ENCODE data around the gene TIGD3. TPM values are rescaled to one million over a fixed set of nuclear protein-coding genes. Genes with fewer than 3 reads are reported as not detected.
A peak's percentile ranks its signal among the peaks of the same experiment; 100 is the strongest.

The TIGD3 gene
- total and polyA plus RNA-seq, 4 donors = 0.08 to 0.33 (median 0.17) TPM; not detected in 1

- no peak overlapping the region for H3K9ac ChIP-seq (ENCODE audit: low read depth in 1 of 2, low read length in 2 of 2)
- 32% methylated on average over 8 of the region's 8 CpGs for WGBS
Observed at GRCh38 chr11:65357856-65358356, 3.4 kb downstream of the TIGD3 start.

GRCh38 chr11:65362320-65362931 is 7.9 kb downstream of the TIGD3 start:
- Histone ChIP-seq H3K4me1 (ENCODE audit: control insufficient read depth in 4 of 4, insufficient read depth in 4 of 4, low read length in 3 of 4) (peaks cover 3 to 18% (median 11%) of the 10 kb centered on the region in 4 donors), H3K4me3 (ENCODE audit: low read depth in 1 of 3, low read length in 3 of 3) (no peak overlapping the region), H3K36me3 (ENCODE audit: control insufficient read depth in 4 of 4, insufficient read depth in 3 of 4, low read depth in 1 of 4, low read length in 3 of 4) (no peaks in the 10 kb centered on the region), H3K27ac (ENCODE audit: low read depth in 1 of 2, low read length in 2 of 2) (no peak overlapping the region), H3K9me3 (ENCODE audit: control insufficient read depth in 4 of 4, low read length in 3 of 4) (no peaks in the 10 kb centered on the region), H3K27me3 (ENCODE audit: control insufficient read depth in 4 of 4, insufficient read depth in 4 of 4, low read length in 3 of 4) (no peaks in the 10 kb centered on the region), H3K9ac (ENCODE audit: low read depth in 1 of 2, low read length in 2 of 2) (no peak overlapping the region)
- DNase-seq (ENCODE audit: low spot score) = no peak
- TF ChIP-seq, protein P1, sequence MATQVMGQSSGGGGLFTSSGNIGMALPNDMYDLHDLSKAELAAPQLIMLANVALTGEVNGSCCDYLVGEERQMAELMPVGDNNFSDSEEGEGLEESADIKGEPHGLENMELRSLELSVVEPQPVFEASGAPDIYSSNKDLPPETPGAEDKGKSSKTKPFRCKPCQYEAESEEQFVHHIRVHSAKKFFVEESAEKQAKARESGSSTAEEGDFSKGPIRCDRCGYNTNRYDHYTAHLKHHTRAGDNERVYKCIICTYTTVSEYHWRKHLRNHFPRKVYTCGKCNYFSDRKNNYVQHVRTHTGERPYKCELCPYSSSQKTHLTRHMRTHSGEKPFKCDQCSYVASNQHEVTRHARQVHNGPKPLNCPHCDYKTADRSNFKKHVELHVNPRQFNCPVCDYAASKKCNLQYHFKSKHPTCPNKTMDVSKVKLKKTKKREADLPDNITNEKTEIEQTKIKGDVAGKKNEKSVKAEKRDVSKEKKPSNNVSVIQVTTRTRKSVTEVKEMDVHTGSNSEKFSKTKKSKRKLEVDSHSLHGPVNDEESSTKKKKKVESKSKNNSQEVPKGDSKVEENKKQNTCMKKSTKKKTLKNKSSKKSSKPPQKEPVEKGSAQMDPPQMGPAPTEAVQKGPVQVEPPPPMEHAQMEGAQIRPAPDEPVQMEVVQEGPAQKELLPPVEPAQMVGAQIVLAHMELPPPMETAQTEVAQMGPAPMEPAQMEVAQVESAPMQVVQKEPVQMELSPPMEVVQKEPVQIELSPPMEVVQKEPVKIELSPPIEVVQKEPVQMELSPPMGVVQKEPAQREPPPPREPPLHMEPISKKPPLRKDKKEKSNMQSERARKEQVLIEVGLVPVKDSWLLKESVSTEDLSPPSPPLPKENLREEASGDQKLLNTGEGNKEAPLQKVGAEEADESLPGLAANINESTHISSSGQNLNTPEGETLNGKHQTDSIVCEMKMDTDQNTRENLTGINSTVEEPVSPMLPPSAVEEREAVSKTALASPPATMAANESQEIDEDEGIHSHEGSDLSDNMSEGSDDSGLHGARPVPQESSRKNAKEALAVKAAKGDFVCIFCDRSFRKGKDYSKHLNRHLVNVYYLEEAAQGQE (IDR thresholded peaks at IDR 0.05) = no peak
- TF ChIP-seq SP1 (IDR thresholded peaks at IDR 0.05) (no peak), YY1 (IDR thresholded peaks at IDR 0.05) (no peak), HNF4G (IDR thresholded peaks at IDR 0.05) (no peak), FOXA1 (IDR thresholded peaks at IDR 0.05) (no peak), RXRA (IDR thresholded peaks at IDR 0.05) (no peak), HNF4A (conservative IDR thresholded peaks at IDR 0.05) (no peak), TAF1 (conservative IDR thresholded peaks at IDR 0.05) (no peak), NR2F2 (IDR thresholded peaks at IDR 0.05) (no peak)
- TF ChIP-seq, protein P2, sequence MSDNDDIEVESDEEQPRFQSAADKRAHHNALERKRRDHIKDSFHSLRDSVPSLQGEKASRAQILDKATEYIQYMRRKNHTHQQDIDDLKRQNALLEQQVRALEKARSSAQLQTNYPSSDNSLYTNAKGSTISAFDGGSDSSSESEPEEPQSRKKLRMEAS (IDR thresholded peaks at IDR 0.05) = no peak
- WGBS = 82% methylated on average over 10 of the region's 10 CpGs

More at GRCh38 chr11:65357856-65358356, 3.4 kb downstream of the TIGD3 start:
- DNase-seq (ENCODE audit: low spot score) = no peak
- Histone ChIP-seq H3K4me1 (ENCODE audit: control insufficient read depth in 4 of 4, insufficient read depth in 4 of 4, low read length in 3 of 4) (peaks cover 3 to 31% (median 19%) of the 10 kb centered on the region in 4 donors), H3K27me3 (ENCODE audit: control insufficient read depth in 4 of 4, insufficient read depth in 4 of 4, low read length in 3 of 4) (no peaks in the 10 kb centered on the region), H3K9me3 (ENCODE audit: control insufficient read depth in 4 of 4, low read length in 3 of 4) (no peaks in the 10 kb centered on the region), H3K4me3 (ENCODE audit: low read depth in 1 of 3, low read length in 3 of 3) (no peak overlapping the region), H3K27ac (ENCODE audit: low read depth in 1 of 2, low read length in 2 of 2) (no peak overlapping the region), H3K36me3 (ENCODE audit: control insufficient read depth in 4 of 4, insufficient read depth in 3 of 4, low read depth in 1 of 4, low read length in 3 of 4) (no peaks in the 10 kb centered on the region)
- TF ChIP-seq, protein P3, sequence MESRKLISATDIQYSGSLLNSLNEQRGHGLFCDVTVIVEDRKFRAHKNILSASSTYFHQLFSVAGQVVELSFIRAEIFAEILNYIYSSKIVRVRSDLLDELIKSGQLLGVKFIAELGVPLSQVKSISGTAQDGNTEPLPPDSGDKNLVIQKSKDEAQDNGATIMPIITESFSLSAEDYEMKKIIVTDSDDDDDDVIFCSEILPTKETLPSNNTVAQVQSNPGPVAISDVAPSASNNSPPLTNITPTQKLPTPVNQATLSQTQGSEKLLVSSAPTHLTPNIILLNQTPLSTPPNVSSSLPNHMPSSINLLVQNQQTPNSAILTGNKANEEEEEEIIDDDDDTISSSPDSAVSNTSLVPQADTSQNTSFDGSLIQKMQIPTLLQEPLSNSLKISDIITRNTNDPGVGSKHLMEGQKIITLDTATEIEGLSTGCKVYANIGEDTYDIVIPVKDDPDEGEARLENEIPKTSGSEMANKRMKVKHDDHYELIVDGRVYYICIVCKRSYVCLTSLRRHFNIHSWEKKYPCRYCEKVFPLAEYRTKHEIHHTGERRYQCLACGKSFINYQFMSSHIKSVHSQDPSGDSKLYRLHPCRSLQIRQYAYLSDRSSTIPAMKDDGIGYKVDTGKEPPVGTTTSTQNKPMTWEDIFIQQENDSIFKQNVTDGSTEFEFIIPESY (IDR thresholded peaks at IDR 0.05) = no peak
- peak; percentile 68 to 71 for TF ChIP-seq RXRA (IDR thresholded peaks at IDR 0.05)
- TF ChIP-seq YY1 (IDR thresholded peaks at IDR 0.05) = peak; percentile 24
- TF ChIP-seq HNF4A (conservative IDR thresholded peaks at IDR 0.05) = peak; percentile 83 to 87
- peak in 1 of 2 donors; percentile 12 for TF ChIP-seq JUND (IDR thresholded peaks at IDR 0.05)
- peak; percentile 66 for TF ChIP-seq SP1 (IDR thresholded peaks at IDR 0.05)

Measured in liver (tissue), 9 donors.